RWPE2 (cell line): ENCODE results near the gene MYH15.

Experiments
- ATAC-seq: fragments of 200-7000 bp; cut with Tn5 transposase; 3 replicates; pipeline ENCODE4 v1.9.1; 2021; ENCODE audit warnings: low read depth
- DNase-seq: peaks from one replicate; pipeline ENCODE4 v3.0.0-alpha.2; 2020; ENCODE audit warnings: low spot score
- H3K27ac ChIP-seq: fragments of 450-650 bp; 2 replicates; pipeline ENCODE4 v1.5.1; 2017; ENCODE audit warnings: mild to moderate bottlenecking; ENCODE audit not compliant: poor library complexity, severe bottlenecking
- H3K27me3 ChIP-seq: fragments of 250-450 bp; sonication (Bioruptor Pico); 2 replicates; pipeline ENCODE4 v1.5.1; 2021; ENCODE audit warnings: mild to moderate bottlenecking, moderate library complexity; ENCODE audit not compliant: insufficient read depth, poor library complexity, severe bottlenecking
- H3K36me3 ChIP-seq: fragments of 250-450 bp; sonication (Bioruptor Pico); 2 replicates; pipeline ENCODE4 v1.5.1; 2020; ENCODE audit warnings: low read depth, mild to moderate bottlenecking, moderate library complexity
- H3K4me1 ChIP-seq: fragments of 250-450 bp; sonication (Bioruptor Pico); 2 replicates; pipeline ENCODE4 v1.5.1; 2021; ENCODE audit warnings: mild to moderate bottlenecking, moderate library complexity; ENCODE audit not compliant: insufficient read depth, poor library complexity, severe bottlenecking
- H3K4me3 ChIP-seq: fragments of 250-450 bp; sonication (Bioruptor Pico); 2 replicates; pipeline ENCODE4 v1.5.1; 2021; ENCODE audit warnings: mild to moderate bottlenecking, moderate library complexity; ENCODE audit not compliant: severe bottlenecking
- H3K9me3 ChIP-seq: fragments of 250-450 bp; sonication (Bioruptor Pico); 2 replicates; pipeline ENCODE4 v1.5.1; 2021; ENCODE audit warnings: mild to moderate bottlenecking, moderate library complexity; ENCODE audit not compliant: severe bottlenecking
- TF ChIP-seq, protein P1 (sequence below): fragments of 450-650 bp; IDR thresholded peaks from one replicate; pipeline ENCODE4 v1.5.1; 2017; ENCODE audit warnings: mild to moderate bottlenecking, moderate library complexity; ENCODE audit not compliant: poor library complexity, severe bottlenecking

MYH15 gene

DNA sequence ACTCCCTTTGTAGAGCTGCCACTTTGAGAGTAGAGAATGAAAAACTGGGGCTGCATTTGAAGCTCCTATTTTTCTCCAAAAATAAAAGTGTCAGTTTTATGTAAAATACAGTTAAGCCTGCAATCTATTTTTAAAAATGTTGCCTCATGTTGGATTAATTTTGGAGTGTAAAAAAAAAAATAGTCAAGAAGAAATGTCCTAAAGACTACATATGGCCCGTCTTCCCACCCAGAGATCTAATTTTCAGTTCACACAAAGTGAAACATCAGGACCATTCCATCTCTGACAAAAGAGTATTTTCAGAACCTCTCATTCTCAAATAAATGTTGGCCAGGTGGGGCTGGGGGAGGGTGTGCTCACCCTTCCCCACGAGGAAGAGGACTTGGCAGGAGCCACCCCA lies 151.4 kb downstream of the MYH15 start:
- Histone ChIP-seq H3K9me3 (no peaks in the 10 kb centered on the region), H3K27me3 (no peaks in the 10 kb centered on the region), H3K27ac (no peak overlapping the region), H3K4me3 (no peak overlapping the region), H3K36me3 (no peaks in the 10 kb centered on the region), H3K4me1 (no peaks in the 10 kb centered on the region)
- DNase-seq (no peak), ATAC-seq (no peak)
- TF ChIP-seq, protein P1, sequence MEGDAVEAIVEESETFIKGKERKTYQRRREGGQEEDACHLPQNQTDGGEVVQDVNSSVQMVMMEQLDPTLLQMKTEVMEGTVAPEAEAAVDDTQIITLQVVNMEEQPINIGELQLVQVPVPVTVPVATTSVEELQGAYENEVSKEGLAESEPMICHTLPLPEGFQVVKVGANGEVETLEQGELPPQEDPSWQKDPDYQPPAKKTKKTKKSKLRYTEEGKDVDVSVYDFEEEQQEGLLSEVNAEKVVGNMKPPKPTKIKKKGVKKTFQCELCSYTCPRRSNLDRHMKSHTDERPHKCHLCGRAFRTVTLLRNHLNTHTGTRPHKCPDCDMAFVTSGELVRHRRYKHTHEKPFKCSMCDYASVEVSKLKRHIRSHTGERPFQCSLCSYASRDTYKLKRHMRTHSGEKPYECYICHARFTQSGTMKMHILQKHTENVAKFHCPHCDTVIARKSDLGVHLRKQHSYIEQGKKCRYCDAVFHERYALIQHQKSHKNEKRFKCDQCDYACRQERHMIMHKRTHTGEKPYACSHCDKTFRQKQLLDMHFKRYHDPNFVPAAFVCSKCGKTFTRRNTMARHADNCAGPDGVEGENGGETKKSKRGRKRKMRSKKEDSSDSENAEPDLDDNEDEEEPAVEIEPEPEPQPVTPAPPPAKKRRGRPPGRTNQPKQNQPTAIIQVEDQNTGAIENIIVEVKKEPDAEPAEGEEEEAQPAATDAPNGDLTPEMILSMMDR, result no peak

DNA sequence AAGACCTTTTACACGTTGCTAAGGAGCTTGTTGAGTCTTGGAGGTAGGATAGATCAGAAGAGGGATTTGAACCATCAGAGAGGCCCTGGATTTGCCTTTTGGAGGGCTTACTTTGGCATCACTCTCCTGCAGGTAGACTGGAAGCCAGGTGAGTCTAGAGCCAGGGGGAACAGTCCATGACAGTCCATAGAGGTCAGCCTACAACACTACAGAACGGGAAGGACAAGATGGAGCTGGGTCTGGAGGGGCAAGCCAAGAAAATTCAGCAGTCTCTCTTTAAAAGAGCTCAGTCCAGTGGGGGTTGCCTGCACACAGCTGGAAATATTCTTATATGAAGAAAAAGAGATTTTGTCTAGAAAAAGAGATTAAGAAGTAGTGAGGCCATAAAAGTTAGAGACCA lies 153.4 kb downstream of the MYH15 start:
- TF ChIP-seq, protein P1, result no peak
- Histone ChIP-seq H3K27me3 (no peaks in the 10 kb centered on the region), H3K4me3 (no peak overlapping the region), H3K9me3 (no peaks in the 10 kb centered on the region), H3K4me1 (no peaks in the 10 kb centered on the region), H3K27ac (no peak overlapping the region), H3K36me3 (no peaks in the 10 kb centered on the region)
- no peak for ATAC-seq
- DNase-seq, result no peak

DNA sequence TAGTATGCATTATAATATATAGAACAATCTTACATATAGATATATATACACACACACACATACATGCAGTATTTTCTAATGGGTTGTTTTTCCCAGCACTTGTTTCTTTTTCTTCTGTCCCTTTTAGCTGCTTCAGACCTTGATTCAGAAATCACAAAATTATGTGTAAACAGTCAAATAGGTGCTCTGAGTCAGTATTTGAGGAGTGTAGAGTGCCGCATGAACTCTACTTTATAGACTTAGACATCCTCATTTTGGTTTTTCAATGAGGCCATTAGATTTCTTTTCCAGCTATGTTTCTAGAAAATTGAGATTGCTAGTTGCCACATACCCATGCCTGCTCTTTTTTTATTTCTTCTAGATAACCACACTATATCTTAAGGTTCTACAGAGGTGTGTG lies 155.8 kb downstream of the MYH15 start:
- TF ChIP-seq, protein P1, result no peak
- no peak overlapping the region for H3K4me3 ChIP-seq
- no peaks in the 10 kb centered on the region for H3K4me1 ChIP-seq
- no peaks in the 10 kb centered on the region for H3K27me3 ChIP-seq
- H3K27ac ChIP-seq, result no peak overlapping the region
- DNase-seq, result no peak
- no peak for ATAC-seq
- H3K36me3 ChIP-seq, result no peaks in the 10 kb centered on the region
- no peaks in the 10 kb centered on the region for H3K9me3 ChIP-seq

DNA sequence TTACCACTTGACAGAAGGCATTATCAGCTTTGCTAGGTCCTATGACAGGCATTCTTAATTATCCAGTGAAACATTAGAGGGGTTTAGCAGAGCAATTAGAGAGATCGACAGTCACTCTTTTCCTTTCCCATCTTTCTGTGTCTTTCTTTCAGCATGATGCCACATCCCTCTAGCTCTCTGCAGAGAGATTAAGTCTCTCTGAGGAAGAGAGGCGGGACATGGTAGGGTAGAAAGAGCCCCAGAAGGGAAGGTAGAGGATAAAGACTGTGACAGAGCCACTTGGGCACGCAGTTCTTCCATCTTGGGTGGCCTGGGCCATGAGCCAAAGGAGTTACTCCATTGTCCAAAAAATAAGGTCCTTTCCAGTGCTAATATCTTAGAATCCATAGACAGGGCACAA lies 158.2 kb downstream of the MYH15 start:
- Histone ChIP-seq H3K36me3 (no peaks in the 10 kb centered on the region), H3K4me1 (no peaks in the 10 kb centered on the region), H3K27me3 (no peaks in the 10 kb centered on the region), H3K27ac (no peak overlapping the region), H3K9me3 (no peaks in the 10 kb centered on the region), H3K4me3 (no peak overlapping the region)
- ATAC-seq (no peak), DNase-seq (no peak)
- TF ChIP-seq, protein P1, result no peak

DNA sequence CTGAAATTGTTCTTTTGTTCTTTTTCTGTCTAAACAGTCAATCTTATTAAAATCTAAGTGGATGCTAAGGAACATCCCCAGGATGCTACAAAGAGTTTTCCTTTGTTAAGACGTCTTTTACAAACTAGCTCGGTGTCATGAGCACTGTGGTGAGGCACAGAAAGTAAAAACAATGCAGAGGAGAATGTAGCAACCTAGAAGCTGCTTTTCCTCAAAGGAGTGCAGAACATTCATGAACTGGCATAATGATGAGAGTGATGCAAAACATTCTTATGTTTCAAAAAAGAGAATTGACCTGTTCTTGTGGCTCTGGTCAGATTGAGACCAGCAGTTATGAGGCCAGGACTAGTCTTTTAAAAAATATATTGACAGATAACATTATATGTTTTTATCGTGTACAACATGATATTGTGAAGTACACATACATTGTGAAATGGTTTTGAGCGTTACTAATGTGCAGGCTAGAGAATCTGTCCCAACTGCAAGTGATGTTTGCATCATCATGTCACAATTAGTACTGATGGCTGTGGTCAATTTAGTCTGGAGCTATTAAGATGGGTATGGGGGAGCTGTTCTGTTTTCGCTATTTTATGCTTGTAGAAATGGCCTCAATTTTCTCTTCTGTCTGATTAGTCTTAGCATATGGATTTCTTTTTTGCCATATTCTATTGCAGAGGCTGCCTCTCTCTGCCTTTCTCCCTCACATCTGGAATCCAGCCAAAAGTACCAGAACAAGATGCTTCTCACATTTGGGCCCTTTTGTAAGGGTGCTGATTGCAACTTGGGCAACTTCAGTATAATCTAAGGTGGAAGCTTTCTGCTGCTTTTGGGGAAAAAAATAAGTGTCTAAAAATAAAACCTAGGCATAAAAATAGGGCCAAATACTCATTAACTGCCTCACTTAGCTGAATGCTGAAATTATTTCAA lies 163.8 kb downstream of the MYH15 start:
- H3K36me3 ChIP-seq, result no peaks in the 10 kb centered on the region
- TF ChIP-seq, protein P1, result no peak
- no peaks in the 10 kb centered on the region for H3K9me3 ChIP-seq
- H3K4me3 ChIP-seq, result no peak overlapping the region
- DNase-seq (no peak), ATAC-seq (no peak)
- H3K27ac ChIP-seq, result no peak overlapping the region
- H3K27me3 ChIP-seq, result no peaks in the 10 kb centered on the region
- H3K4me1 ChIP-seq, result no peaks in the 10 kb centered on the region
